Neural progenitor cell (in vitro differentiated cells): ENCODE results near the gene ATP10A. TPM values are rescaled to one million over a fixed set of nuclear protein-coding genes. Genes with fewer than 3 reads are reported as not detected.

Experiments used
- DNase-seq: peaks from one replicate; pipeline ENCODE4 v3.0.0-alpha.2; 2016; ENCODE audit warnings: low spot score
- H2AFZ ChIP-seq: fragments of 200-600 bp; sonication (generic); replicated peaks from 2 replicates; pipeline ENCODE4 v1.6.1; 2016; ENCODE audit warnings: antibody characterized with exemption
- H3F3A ChIP-seq: fragments of 200-600 bp; sonication (generic); 2 replicates; pipeline ENCODE4 v1.6.1; 2016; ENCODE audit warnings: antibody characterized with exemption, low read depth
- H3K27ac ChIP-seq: fragments of 200-600 bp; sonication (generic); 2 replicates; pipeline ENCODE4 v1.5.1; 2016; ENCODE audit warnings: mild to moderate bottlenecking
- H3K27me3 ChIP-seq: fragments of 200-600 bp; sonication (generic); 2 replicates; pipeline ENCODE4 v1.6.1; 2016; ENCODE audit warnings: mild to moderate bottlenecking, moderate library complexity
- H3K36me3 ChIP-seq: fragments of 200-600 bp; sonication (generic); 2 replicates; pipeline ENCODE4 v1.5.1; 2016
- H3K4me1 ChIP-seq: fragments of 200-600 bp; sonication (generic); 2 replicates; pipeline ENCODE4 v1.6.1; 2016; ENCODE audit warnings: mixed run types
- H3K4me2 ChIP-seq: fragments of 200-600 bp; sonication (generic); 2 replicates; pipeline ENCODE4 v1.6.1; 2016
- H3K4me3 ChIP-seq: fragments of 200-600 bp; sonication (generic); 2 replicates; pipeline ENCODE4 v1.5.1; 2016
- H3K79me2 ChIP-seq: fragments of 200-600 bp; sonication (generic); 2 replicates; pipeline ENCODE4 v1.6.1; 2016; ENCODE audit warnings: low read depth
- H3K9ac ChIP-seq: fragments of 200-600 bp; sonication (generic); 2 replicates; pipeline ENCODE4 v1.6.1; 2016
- H3K9me3 ChIP-seq: fragments of 200-600 bp; sonication (generic); 2 replicates; pipeline ENCODE4 v1.5.1; 2016; ENCODE audit warnings: low read depth
- H4K20me1 ChIP-seq: fragments of 200-600 bp; sonication (generic); 2 replicates; pipeline ENCODE4 v1.6.1; 2016; ENCODE audit warnings: low read depth
- H3K27ac Mint-ChIP-seq: 3 replicates; pipeline ENCODE4 v1.8.0; 2021; ENCODE audit warnings: mixed read lengths
- H3K27me3 Mint-ChIP-seq: 2 replicates; pipeline ENCODE4 v1.8.0; 2022; ENCODE audit warnings: low read depth, mild to moderate bottlenecking, inconsistent platforms, moderate library complexity, mixed read lengths; ENCODE audit not compliant: insufficient read depth
- H3K36me3 Mint-ChIP-seq: 3 replicates; pipeline ENCODE4 v1.8.0; 2021; ENCODE audit warnings: mixed read lengths
- H3K4me1 Mint-ChIP-seq: 3 replicates; pipeline ENCODE4 v1.8.0; 2021; ENCODE audit warnings: mixed read lengths
- H3K4me3 Mint-ChIP-seq: 3 replicates; pipeline ENCODE4 v1.8.0; 2021; ENCODE audit warnings: mild to moderate bottlenecking, moderate library complexity, mixed read lengths
- H3K9me3 Mint-ChIP-seq: 3 replicates; pipeline ENCODE4 v1.8.0; 2020; ENCODE audit warnings: mixed read lengths
- EZH2 ChIP-seq: fragments of 200-600 bp; sonication (generic); IDR thresholded peaks from 2 replicates; pipeline ENCODE4 v1.6.1; 2017; ENCODE audit warnings: antibody characterized with exemption, mild to moderate bottlenecking, moderate library complexity
- EZH2phosphoT487 ChIP-seq: fragments of 200-600 bp; sonication (generic); IDR thresholded peaks from 2 replicates; pipeline ENCODE4 v1.6.1; 2017; ENCODE audit warnings: antibody characterized with exemption
- total RNA-seq: library from RNA; depleted of rRNA; stranded (reverse); fragments of >200 nt; gene quantifications from 2 replicates; pipeline ENCODE4 v1.2.3, GENCODE V29; 2015; ENCODE audit warnings: low replicate concordance
- TF ChIP-seq, protein P1 (sequence below): fragments of 200-600 bp; sonication (generic); IDR thresholded peaks from 2 replicates; pipeline ENCODE4 v1.5.1; 2017; ENCODE audit warnings: antibody characterized with exemption, mild to moderate bottlenecking

ATP10A gene
- total RNA-seq, 1 donor from 2014 or later, result 0.32 TPM

DNA sequence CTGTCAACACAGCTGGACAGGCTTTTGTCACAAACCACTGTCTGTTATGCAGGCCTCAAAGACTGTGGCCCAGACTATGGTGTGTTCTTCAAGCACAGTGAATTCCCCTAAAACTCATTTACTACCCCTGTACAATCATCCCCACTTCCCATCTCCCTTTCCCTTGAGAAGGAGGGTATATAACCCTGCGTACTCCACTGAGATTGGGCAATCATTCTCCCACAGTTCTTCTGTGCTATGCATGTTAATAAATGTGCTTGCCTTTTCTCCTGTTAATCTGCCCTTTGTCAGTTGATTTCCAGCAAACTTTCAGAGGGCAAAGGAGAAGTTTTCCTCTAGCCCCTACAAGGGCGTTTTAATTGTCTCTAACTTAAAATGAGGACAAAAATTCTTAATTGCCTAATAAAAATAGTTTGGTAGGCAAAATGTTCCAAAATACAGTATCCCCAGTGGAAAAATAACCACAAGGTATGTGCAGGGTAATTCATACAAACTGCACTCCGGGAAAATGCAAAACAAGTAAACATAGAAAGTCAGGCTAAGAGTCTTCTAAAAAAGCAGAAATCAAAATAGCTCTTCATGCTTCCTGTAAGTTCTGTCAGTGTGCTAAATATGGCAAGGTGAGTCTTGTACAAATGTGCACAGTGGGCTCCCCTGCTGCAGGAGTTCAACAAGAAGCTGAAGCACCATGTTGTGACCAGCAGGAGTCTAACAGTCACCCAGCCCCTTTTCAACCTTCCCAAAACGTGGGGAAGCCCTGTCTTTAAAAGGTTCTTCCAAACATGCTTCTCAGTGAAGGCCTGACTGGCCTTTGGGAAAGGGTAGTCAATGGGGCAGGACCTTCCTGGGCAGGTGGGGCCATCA is 10.2 kb downstream of the ATP10A start:
- Histone ChIP-seq H3K27ac (no peak overlapping the region), H4K20me1 (no peaks in the 10 kb centered on the region), H3K36me3 (no peaks in the 10 kb centered on the region), H3K4me3 (no peak overlapping the region), H2AFZ (no peak overlapping the region), H3K79me2 (no peaks in the 10 kb centered on the region), H3K9ac (no peak overlapping the region), H3K4me1 (peaks cover 24% of the 10 kb centered on the region), H3K27me3 (no peaks in the 10 kb centered on the region), H3F3A (peaks cover 16% of the 10 kb centered on the region), H3K4me2 (no peak overlapping the region), H3K9me3 (no peaks in the 10 kb centered on the region)
- peak overlapping the region; percentile 35 for H3K27ac Mint-ChIP-seq
- no peak for DNase-seq
- H3K27me3 Mint-ChIP-seq, result peaks cover 3% of the 10 kb centered on the region
- no peaks in the 10 kb centered on the region for H3K9me3 Mint-ChIP-seq
- H3K4me3 Mint-ChIP-seq, result no peak overlapping the region
- H3K4me1 Mint-ChIP-seq, result peaks cover 34% of the 10 kb centered on the region
- no peaks in the 10 kb centered on the region for H3K36me3 Mint-ChIP-seq
- no peak for TF ChIP-seq EZH2phosphoT487
- TF ChIP-seq EZH2, result no peak
- TF ChIP-seq, protein P1, sequence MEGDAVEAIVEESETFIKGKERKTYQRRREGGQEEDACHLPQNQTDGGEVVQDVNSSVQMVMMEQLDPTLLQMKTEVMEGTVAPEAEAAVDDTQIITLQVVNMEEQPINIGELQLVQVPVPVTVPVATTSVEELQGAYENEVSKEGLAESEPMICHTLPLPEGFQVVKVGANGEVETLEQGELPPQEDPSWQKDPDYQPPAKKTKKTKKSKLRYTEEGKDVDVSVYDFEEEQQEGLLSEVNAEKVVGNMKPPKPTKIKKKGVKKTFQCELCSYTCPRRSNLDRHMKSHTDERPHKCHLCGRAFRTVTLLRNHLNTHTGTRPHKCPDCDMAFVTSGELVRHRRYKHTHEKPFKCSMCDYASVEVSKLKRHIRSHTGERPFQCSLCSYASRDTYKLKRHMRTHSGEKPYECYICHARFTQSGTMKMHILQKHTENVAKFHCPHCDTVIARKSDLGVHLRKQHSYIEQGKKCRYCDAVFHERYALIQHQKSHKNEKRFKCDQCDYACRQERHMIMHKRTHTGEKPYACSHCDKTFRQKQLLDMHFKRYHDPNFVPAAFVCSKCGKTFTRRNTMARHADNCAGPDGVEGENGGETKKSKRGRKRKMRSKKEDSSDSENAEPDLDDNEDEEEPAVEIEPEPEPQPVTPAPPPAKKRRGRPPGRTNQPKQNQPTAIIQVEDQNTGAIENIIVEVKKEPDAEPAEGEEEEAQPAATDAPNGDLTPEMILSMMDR, result no peak

DNA sequence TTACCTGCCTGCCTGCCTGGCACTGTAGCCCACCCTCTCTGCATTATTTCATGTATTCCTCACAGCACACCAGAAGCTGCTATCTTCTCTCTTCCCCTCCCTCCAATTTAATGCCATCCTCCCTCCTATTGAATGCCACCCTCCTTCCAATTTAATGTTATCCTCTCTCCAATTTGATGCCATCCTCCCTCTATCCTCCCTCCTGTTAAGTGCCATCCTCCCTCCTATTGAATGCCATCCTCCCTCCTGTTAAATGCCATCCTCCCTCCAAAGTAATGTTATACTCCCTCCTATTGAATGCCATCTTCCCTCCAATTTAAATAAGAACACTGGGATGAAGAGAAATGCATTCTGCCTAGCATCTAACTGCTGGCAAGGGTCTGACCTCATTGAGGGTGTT is 11.1 kb downstream of the ATP10A start:
- Mint-ChIP-seq H3K27me3 (peaks cover 2% of the 10 kb centered on the region), H3K4me3 (no peak overlapping the region)
- H3K9ac ChIP-seq, result no peak overlapping the region

DNA sequence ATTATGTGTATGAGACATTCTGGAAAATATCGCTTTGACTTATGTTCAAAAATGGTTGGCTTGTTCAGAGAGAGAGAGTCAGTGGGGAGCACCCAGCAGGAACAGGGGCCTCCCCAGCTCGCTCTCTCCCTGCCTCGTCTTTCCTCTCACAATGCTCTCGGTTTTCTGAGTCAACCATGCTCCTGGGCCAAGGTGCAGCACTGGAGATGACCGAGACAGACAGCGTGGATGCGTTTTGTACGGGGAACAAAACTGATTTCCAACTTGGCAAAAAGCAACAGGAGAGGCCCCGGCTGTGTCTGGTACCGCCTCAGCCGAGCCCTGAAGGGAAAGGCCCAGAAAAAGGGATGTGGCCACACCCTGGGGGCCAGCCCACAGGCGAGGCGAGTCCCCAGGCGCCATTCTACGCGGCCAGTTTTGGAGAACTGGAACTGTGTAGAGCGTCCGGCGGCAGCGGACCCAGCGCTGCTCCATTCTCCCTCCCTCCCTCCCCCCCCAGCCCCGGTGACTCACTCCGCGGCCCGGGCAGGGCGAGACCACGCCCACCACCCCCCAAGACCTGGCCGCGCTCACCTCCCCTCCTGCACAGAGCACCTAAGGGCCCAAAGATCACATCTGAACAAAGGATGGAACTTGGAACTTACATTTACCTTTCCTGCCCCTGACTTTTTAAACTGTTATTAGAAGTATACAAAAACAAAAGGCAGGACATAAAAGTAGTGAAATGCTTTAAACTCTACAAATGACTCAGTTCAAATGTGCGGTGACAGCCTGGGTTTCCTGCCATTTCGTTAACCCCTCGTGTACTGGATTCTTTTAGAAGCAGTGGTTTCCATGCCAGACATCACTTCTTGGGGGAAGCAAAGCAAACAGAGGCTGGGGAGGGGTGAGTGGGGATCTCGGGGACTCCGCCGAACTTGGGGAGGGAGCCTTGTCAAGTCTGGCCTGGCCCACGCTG is 12.7 kb downstream of the ATP10A start:
- Histone ChIP-seq H3F3A (peaks cover 16% of the 10 kb centered on the region), H3K36me3 (no peaks in the 10 kb centered on the region), H3K4me2 (peak overlapping the region; percentile 77), H3K4me1 (peaks cover 24% of the 10 kb centered on the region), H3K27ac (no peak overlapping the region), H4K20me1 (no peaks in the 10 kb centered on the region), H3K4me3 (peak overlapping the region; percentile 35), H3K9me3 (no peaks in the 10 kb centered on the region), H3K9ac (no peak overlapping the region), H3K79me2 (no peaks in the 10 kb centered on the region), H2AFZ (peak overlapping the region; percentile 87), H3K27me3 (no peaks in the 10 kb centered on the region)
- peaks cover 42% of the 10 kb centered on the region for H3K4me1 Mint-ChIP-seq
- H3K27ac Mint-ChIP-seq, result peak overlapping the region; percentile 74
- no peak for TF ChIP-seq EZH2phosphoT487
- TF ChIP-seq EZH2, result no peak
- TF ChIP-seq, protein P1, result no peak
- H3K4me3 Mint-ChIP-seq, result peak overlapping the region; percentile 81
- H3K27me3 Mint-ChIP-seq, result no peaks in the 10 kb centered on the region
- peak; percentile 67 for DNase-seq
- H3K9me3 Mint-ChIP-seq, result no peaks in the 10 kb centered on the region
- H3K36me3 Mint-ChIP-seq, result no peaks in the 10 kb centered on the region

More for the DNA sequence above, 11.1 kb downstream of the ATP10A start:
- H3K4me2 ChIP-seq, result no peak overlapping the region
- Mint-ChIP-seq H3K36me3 (no peaks in the 10 kb centered on the region), H3K9me3 (no peaks in the 10 kb centered on the region), H3K4me1 (peaks cover 37% of the 10 kb centered on the region), H3K27ac (peak overlapping the region; percentile 7)
- no peak overlapping the region for H3K4me3 ChIP-seq
- H3K9me3 ChIP-seq, result no peaks in the 10 kb centered on the region
- no peaks in the 10 kb centered on the region for H3K27me3 ChIP-seq
- TF ChIP-seq, protein P1, result no peak
- TF ChIP-seq EZH2phosphoT487 (no peak), EZH2 (no peak)
- no peak for DNase-seq
- H3K27ac ChIP-seq, result no peak overlapping the region
- H4K20me1 ChIP-seq, result no peaks in the 10 kb centered on the region
- peaks cover 16% of the 10 kb centered on the region for H3F3A ChIP-seq
- no peak overlapping the region for H2AFZ ChIP-seq
- no peaks in the 10 kb centered on the region for H3K36me3 ChIP-seq
- no peaks in the 10 kb centered on the region for H3K79me2 ChIP-seq
- peaks cover 24% of the 10 kb centered on the region for H3K4me1 ChIP-seq
